ENCODE data around the gene PEAK3. TPM values are rescaled to one million over a fixed set of nuclear protein-coding genes. Genes with fewer than 3 reads are reported as not detected.

PEAK3 gene
- total RNA-seq, 4 donors from 2014 or later, result 0.16 to 1.3 (median 0.27) TPM; not detected in 1

DNA sequence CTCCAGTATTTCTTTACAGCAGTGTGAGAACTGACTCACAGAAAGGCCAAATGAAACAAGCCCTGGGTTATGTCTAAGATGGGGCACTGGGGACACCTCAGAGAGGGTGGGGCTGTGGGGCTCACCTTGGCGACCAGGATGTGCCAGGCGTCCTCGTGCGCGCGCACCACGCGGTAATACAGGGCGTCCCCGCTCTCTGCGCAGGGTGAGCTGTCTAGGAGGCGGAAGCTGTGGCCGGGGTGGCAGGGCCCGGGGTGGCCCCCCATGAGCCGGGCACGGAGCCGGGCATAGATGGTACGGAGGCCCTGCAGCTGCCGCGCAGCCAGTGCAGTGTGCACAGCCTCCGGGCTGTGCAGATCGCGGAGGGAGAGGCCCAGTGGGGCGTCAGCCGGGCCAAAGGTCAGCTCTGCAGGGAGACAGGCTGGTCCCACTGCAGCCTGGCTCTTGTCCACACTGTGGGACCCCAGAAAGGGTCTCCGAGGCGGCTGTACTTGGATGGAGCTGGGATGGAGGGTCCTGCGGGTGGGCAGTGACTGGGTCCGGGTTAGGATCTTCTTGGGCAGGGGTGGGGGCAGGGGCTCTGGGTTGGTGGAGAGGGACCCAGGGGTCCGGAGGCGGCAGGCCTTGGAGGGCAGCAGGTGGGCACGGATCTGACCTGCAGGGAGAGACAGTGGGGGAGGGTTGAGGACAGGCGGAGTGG, 3.4 kb downstream of the PEAK3 start:
- Histone ChIP-seq H3K4me1 (peaks cover 0 to 57% (median 20%) of the 10 kb centered on the region in 3 donors), H3K9me3 (no peaks in the 10 kb centered on the region)
- 76% methylated on average over 4 to 5 of the region's 33 CpGs for WGBS, 2 donors (ENCODE audit: low coverage in 1 of 2)

DNA sequence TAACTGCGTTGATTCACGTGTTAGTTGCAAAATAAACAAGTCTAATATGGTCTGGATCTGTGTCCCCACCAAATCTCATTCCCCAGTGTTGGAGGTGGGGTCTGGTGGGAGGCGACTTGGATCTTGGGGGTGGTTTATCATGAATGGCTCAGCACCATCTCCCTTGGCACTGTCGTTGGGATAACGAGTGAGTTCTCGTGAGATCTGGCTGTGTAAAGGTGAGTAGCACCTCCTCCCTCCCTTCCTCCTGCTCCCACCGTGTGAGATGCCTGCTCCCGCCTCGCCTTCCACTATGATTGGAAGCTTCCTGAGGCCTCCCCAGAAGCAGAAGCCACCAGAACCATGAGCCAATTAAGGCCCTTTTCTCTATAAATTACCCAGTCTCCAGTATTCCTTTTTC, 4.8 kb downstream of the PEAK3 start:
- Histone ChIP-seq H3K36me3 (peaks cover 0 to 38% of the 10 kb centered on the region in 2 donors), H3K4me1 (peaks cover 0 to 63% (median 33%) of the 10 kb centered on the region in 3 donors), H3K4me3 (no peak overlapping the region), H3K27me3 (no peaks in the 10 kb centered on the region), H3K9me3 (no peaks in the 10 kb centered on the region), H3K27ac (no peak overlapping the region)
- 76 to 100% methylated on average over 2 to 9 of the region's 9 CpGs for WGBS, 2 donors (ENCODE audit: low coverage in 1 of 2)
- TF ChIP-seq CTCF (IDR thresholded peaks at IDR 0.05) (no peak), POLR2AphosphoS5 (IDR thresholded peaks at IDR 0.05) (no peak), EP300 (IDR thresholded peaks at IDR 0.05) (no peak), POLR2A (IDR thresholded peaks at IDR 0.05) (no peak)
- ATAC-seq, result no peak

More for the DNA sequence above, 3.4 kb downstream of the PEAK3 start:
- Histone ChIP-seq H3K4me3 (no peak overlapping the region), H3K27ac (no peak overlapping the region), H3K27me3 (no peaks in the 10 kb centered on the region), H3K36me3 (peaks cover 0 to 24% of the 10 kb centered on the region in 2 donors)
- ATAC-seq, result no peak
- TF ChIP-seq POLR2AphosphoS5 (IDR thresholded peaks at IDR 0.05), result no peak
- no peak for TF ChIP-seq POLR2A (IDR thresholded peaks at IDR 0.05)
- TF ChIP-seq EP300 (IDR thresholded peaks at IDR 0.05), result no peak
- no peak for TF ChIP-seq CTCF (IDR thresholded peaks at IDR 0.05)

GRCh38 chr19:2276429-2276986, 5.5 kb downstream of the PEAK3 start:
- peak overlapping the region in 2 of 4 donors; percentile 60 to 94 for H3K27ac ChIP-seq
- H3K4me1 ChIP-seq, result peaks cover 0 to 63% (median 38%) of the 10 kb centered on the region in 3 donors
- no peaks in the 10 kb centered on the region for H3K9me3 ChIP-seq
- no peak for TF ChIP-seq POLR2AphosphoS5 (IDR thresholded peaks at IDR 0.05)
- TF ChIP-seq EP300 (IDR thresholded peaks at IDR 0.05), result no peak
- TF ChIP-seq CTCF (IDR thresholded peaks at IDR 0.05), result no peak
- TF ChIP-seq POLR2A (IDR thresholded peaks at IDR 0.05), result no peak
- no peaks in the 10 kb centered on the region for H3K27me3 ChIP-seq
- ATAC-seq, result no peak
- WGBS, 2 donors (ENCODE audit: low coverage in 1 of 2), result 87 to 93% methylated on average over 3 to 17 of the region's 28 CpGs
- peak overlapping the region in 1 of 2 donors; percentile 24 for H3K4me3 ChIP-seq
- H3K36me3 ChIP-seq, result peaks cover 0 to 44% of the 10 kb centered on the region in 2 donors

GRCh38 chr19:2275588-2276428, 6.2 kb downstream of the PEAK3 start:
- peaks cover 0 to 67% (median 42%) of the 10 kb centered on the region in 3 donors for H3K4me1 ChIP-seq
- peak overlapping the region in 3 of 4 donors; percentile 5 to 94 (median 60) for H3K27ac ChIP-seq
- no peaks in the 10 kb centered on the region for H3K27me3 ChIP-seq
- no peak for TF ChIP-seq CTCF (IDR thresholded peaks at IDR 0.05)
- no peak for TF ChIP-seq POLR2A (IDR thresholded peaks at IDR 0.05)
- TF ChIP-seq EP300 (IDR thresholded peaks at IDR 0.05), result no peak
- TF ChIP-seq POLR2AphosphoS5 (IDR thresholded peaks at IDR 0.05), result no peak
- no peaks in the 10 kb centered on the region for H3K9me3 ChIP-seq
- peaks cover 0 to 47% of the 10 kb centered on the region in 2 donors for H3K36me3 ChIP-seq
- 20% methylated on average over 3 of the region's 74 CpGs; no CpG with 5 or more reads in 1 of the 2 donors for WGBS, 2 donors (ENCODE audit: low coverage in 1 of 2)
- peak overlapping the region in 1 of 2 donors; percentile 24 for H3K4me3 ChIP-seq
- peak; percentile 29 for ATAC-seq
